SKM-1 (cell line): ENCODE results near the gene QPCT.

Experiments used
- DNase-seq: peaks from one replicate; lab custom pipeline; 2025; ENCODE audit not compliant: unreplicated experiment; lab: John Stamatoyannopoulos, UW

The QPCT gene

GRCh38 chr2:37324786-37325624 lies 19.4 kb upstream of the QPCT start, which contains the start of gene PRKD3:
Gene PRKD3 (minus strand): TSS chr2:37324833. CDS start chr2:37316524, 8,309 bp downstream.
- DNase-seq, result peak; percentile 33

- DNase-seq, result no peak
Measured at GRCh38 chr2:37325625-37326071, 18.8 kb upstream of the QPCT start.

- no peak for DNase-seq
Measured at GRCh38 chr2:37326285-37326684, 18.1 kb upstream of the QPCT start.

GRCh38 chr2:37326866-37327634 lies 17.4 kb upstream of the QPCT start:
- no peak for DNase-seq

- DNase-seq, result no peak
Measured at GRCh38 chr2:37330681-37331080, 13.7 kb upstream of the QPCT start.

GRCh38 chr2:37332560-37332959 lies 11.9 kb upstream of the QPCT start:
- no peak for DNase-seq

GRCh38 chr2:37333256-37333655 lies 11.2 kb upstream of the QPCT start:
- DNase-seq, result no peak

- no peak for DNase-seq
Measured at GRCh38 chr2:37335604-37336003, 8.8 kb upstream of the QPCT start.

GRCh38 chr2:37337620-37338280 lies 6.7 kb upstream of the QPCT start:
- no peak for DNase-seq

GRCh38 chr2:37338933-37339332 lies 5.5 kb upstream of the QPCT start:
- no peak for DNase-seq

- no peak for DNase-seq
Measured at GRCh38 chr2:37340637-37341036, 3.8 kb upstream of the QPCT start.

- no peak for DNase-seq
Measured at GRCh38 chr2:37342591-37343220, 1.7 kb upstream of the QPCT start.

GRCh38 chr2:37343537-37344434 lies 644 bp upstream of the QPCT start:
- DNase-seq, result no peak

- no peak for DNase-seq
Measured at GRCh38 chr2:37348155-37348554, 3.7 kb downstream of the QPCT start.

- DNase-seq, result no peak
Measured at GRCh38 chr2:37349231-37349860, 4.9 kb downstream of the QPCT start.

GRCh38 chr2:37350034-37350433 lies 5.6 kb downstream of the QPCT start:
- no peak for DNase-seq

GRCh38 chr2:37354531-37354930 lies 10.1 kb downstream of the QPCT start:
- no peak for DNase-seq

- no peak for DNase-seq
Measured at GRCh38 chr2:37355735-37356134, 11.3 kb downstream of the QPCT start.

GRCh38 chr2:37356299-37356698 lies 11.9 kb downstream of the QPCT start:
- DNase-seq, result no peak

GRCh38 chr2:37357069-37357468 lies 12.6 kb downstream of the QPCT start:
- DNase-seq, result no peak
